ENCODE results near the gene MOCOS. TPM values are rescaled to one million over a fixed set of nuclear protein-coding genes. Genes with fewer than 3 reads are reported as not detected.

MOCOS gene
- total RNA-seq, 1 experiment from 2014 or later: 12.1 TPM

GRCh38 chr18:36295880-36296301, 108.6 kb downstream of the MOCOS start:
- no peaks in the 10 kb centered on the region for H4K20me1 ChIP-seq (ENCODE audit: insufficient read depth)
- H3K9me3 ChIP-seq (ENCODE audit: control insufficient read depth in 1 of 2, insufficient read depth in 1 of 2, low read depth in 1 of 2, low read length in 2 of 2): no peaks in the 10 kb centered on the region
- no peak overlapping the region for H2AFZ ChIP-seq (ENCODE audit: low read depth, low read length, poor library complexity, severe bottlenecking)
- no peaks in the 10 kb centered on the region for H3K79me2 ChIP-seq (ENCODE audit: insufficient read depth, low read length)
- H3K9me2 ChIP-seq (ENCODE audit: insufficient read depth): no peaks in the 10 kb centered on the region
- no peak overlapping the region for H3K4me2 ChIP-seq (ENCODE audit: low read length)
- H3K27me3 ChIP-seq (ENCODE audit: insufficient read depth, low read length): no peaks in the 10 kb centered on the region; the same call in 1 of the 2 replicates
- no peaks in the 10 kb centered on the region for H3K36me3 ChIP-seq (ENCODE audit: control insufficient read depth in 1 of 2, insufficient read depth in 2 of 2, low read length in 2 of 2)
- no peak for TF ChIP-seq REST (IDR thresholded peaks at IDR 0.05; ENCODE audit: low read depth)
- TF ChIP-seq ELF1 (IDR thresholded peaks at IDR 0.05; ENCODE audit: borderline replicate concordance, low read depth): no peak
- no peak for TF ChIP-seq ATF3 (IDR thresholded peaks at IDR 0.05)
- TF ChIP-seq CTCF (IDR thresholded peaks at IDR 0.05 in 2 of 3, conservative IDR thresholded peaks at IDR 0.05 in 1 of 3; ENCODE audit: borderline replicate concordance in 1 of 3, insufficient read depth in 1 of 3, low read depth in 2 of 3, low read length in 2 of 3): no peak
- no peak for TF ChIP-seq ZFX (IDR thresholded peaks at IDR 0.05)
- no peak for TF ChIP-seq EZH2 (IDR thresholded peaks at IDR 0.05)
- no peak for TF ChIP-seq JUND (IDR thresholded peaks at IDR 0.05)
- no peak for TF ChIP-seq FOSL1 (IDR thresholded peaks at IDR 0.05; ENCODE audit: low read depth)
- TF ChIP-seq SRF (IDR thresholded peaks at IDR 0.05; ENCODE audit: low read depth): no peak
- TF ChIP-seq EZH2phosphoT487 (IDR thresholded peaks at IDR 0.05; ENCODE audit: borderline replicate concordance): no peak
- TF ChIP-seq ZNF274 (IDR thresholded peaks at IDR 0.05; ENCODE audit: low read depth, low read length): no peak
- no peak for TF ChIP-seq POLR2AphosphoS5 (IDR thresholded peaks at IDR 0.05; ENCODE audit: low read depth, low read length)
- no peak for TF ChIP-seq MAX (IDR thresholded peaks at IDR 0.05)
- no peak for TF ChIP-seq SIN3A (IDR thresholded peaks at IDR 0.05; ENCODE audit: low read depth)
- no peak for TF ChIP-seq CBX3 (IDR thresholded peaks at IDR 0.05; ENCODE audit: low read depth)
- TF ChIP-seq SP1 (IDR thresholded peaks at IDR 0.05; ENCODE audit: low read depth): no peak
- H3K9ac ChIP-seq (ENCODE audit: low read length): no peak overlapping the region
- ATAC-seq (no peak), DNase-seq (ENCODE audit: low read depth, low spot score) (no peak)
- H3K4me1 ChIP-seq (ENCODE audit: control insufficient read depth in 1 of 2, insufficient read depth in 2 of 2, low read length in 2 of 2): peaks cover 0 to 13% of the 10 kb centered on the region in 2 experiments; a peak in 2 of 4 replicates
- no peak overlapping the region for H3K27ac ChIP-seq (ENCODE audit: low read depth, low read length)
- ChIA-PET CTCF (interaction anchor here (0.9 kb wide), 1 partner anchor 11 kb away, joined by 3 read pairs; no protein-coding TSS in a partner anchor), POLR2A (no interaction called here), RAD21 (ENCODE audit: low non-redundant PET in 1 of 2, low total read pairs in 2 of 2, uncharacterized antibody in 2 of 2, unreplicated experiment in 2 of 2) (no interaction called here)
- intact Hi-C loops (cut with micrococcal nuclease): loop anchor here (1.0 kb wide), 1 partner anchor 116 kb away; no protein-coding TSS in a partner anchor
- no TSS peak for BruUV-seq (replicated peaks)
- H3K4me3 ChIP-seq (replicated peaks in 1 of 2; ENCODE audit: low read depth in 1 of 2, low read length in 2 of 2): no peak overlapping the region
